A549 (cell line): ENCODE measurements around the gene EPS8. TPM values are rescaled to one million over a fixed set of nuclear protein-coding genes. Genes with fewer than 3 reads are reported as not detected.

ENCODE experiments used
- ATAC-seq, 2 experiments: fragments of 200-7000 bp in 1 of 2; fragments of >200 bp in 1 of 2; cut with Nextera tagmentation in 1 of 2; cut with Tn5 transposase in 1 of 2; 3 replicates each; pipeline versions ENCODE4 v1.8.0 to v1.9.1; 2018 to 2020; ENCODE audit warnings: mild to moderate bottlenecking in 1 of 2, moderate library complexity in 1 of 2
- CTCF ChIA-PET: fragments of 300-600 bp; sonication (Branson Sonifier 250); formaldehyde crosslinking; extraction: SDS; loops from one replicate; lab custom pipeline; 2021; ENCODE audit warnings: antibody characterized with exemption, inconsistent platforms; lab: Yijun Ruan, JAX
- POLR2A ChIA-PET: fragments of 350-600 bp; formaldehyde crosslinking; extraction: SDS; loops from one replicate; lab custom pipeline; 2021; ENCODE audit warnings: antibody characterized with exemption, inconsistent platforms; lab: Yijun Ruan, JAX
- DNase-seq, 2 experiments: peaks; one replicate each; pipeline versions ENCODE4 v3.0.0 to v3.0.0-alpha.2; 2011 to 2016; ENCODE audit warnings: low read depth in 1 of 2, low spot score in 1 of 2
- FAIRE-seq: peaks from 2 replicates; lab custom pipeline; 2011; peaks lifted over from hg19 to GRCh38; lab: Jason Lieb, UNC
- H3K27ac ChIP-seq, 2 experiments: fragments of >200 bp; sonication (Bioruptor Twin); formaldehyde crosslinking; 3 replicates each; pipeline ENCODE4 v1.5.1; 2016 to 2017
- H3K4me1 ChIP-seq: fragments of >200 bp; sonication (Bioruptor Twin); formaldehyde crosslinking; 3 replicates; pipeline ENCODE4 v1.6.1; 2016
- H3K4me2 ChIP-seq: fragments of >200 bp; sonication (Bioruptor Twin); formaldehyde crosslinking; 3 replicates; pipeline ENCODE4 v1.6.1; 2016
- H3K4me3 ChIP-seq: fragments of >200 bp; sonication (Bioruptor Twin); formaldehyde crosslinking; 3 replicates; pipeline ENCODE4 v1.5.1; 2016
- H3K9me3 ChIP-seq: fragments of >200 bp; sonication (Bioruptor Twin); formaldehyde crosslinking; 3 replicates; pipeline ENCODE4 v1.6.1; 2016
- BHLHE40 ChIP-seq: IDR thresholded peaks from 2 replicates; pipeline ENCODE4 v1.6.1; 2012; ENCODE audit warnings: low read depth, low read length, inconsistent platforms
- CEBPB ChIP-seq, 2 experiments: fragments of >200 bp in 1 of 2; sonication (Bioruptor Twin) in 1 of 2; formaldehyde crosslinking in 1 of 2; IDR thresholded peaks; 2 replicates each; pipeline ENCODE4 v1.6.1; 2012 to 2016
- CHD2 ChIP-seq: fragments of 150-350 bp; IDR thresholded peaks from 2 replicates; pipeline ENCODE4 v1.6.1; 2014; ENCODE audit warnings: low read length; ENCODE audit not compliant: partially characterized antibody
- CHD4 ChIP-seq: fragments of 200-600 bp; sonication (generic); IDR thresholded peaks from 2 replicates; pipeline ENCODE4 v1.6.1; 2016; ENCODE audit warnings: antibody characterized with exemption, mild to moderate bottlenecking, borderline replicate concordance
- EHMT2 ChIP-seq: fragments of 200-600 bp; sonication (generic); IDR thresholded peaks from 2 replicates; pipeline ENCODE4 v1.6.1; 2016; ENCODE audit warnings: antibody characterized with exemption, low read depth, mild to moderate bottlenecking, moderate library complexity
- FOSB ChIP-seq: fragments of 250-450 bp; sonication (Bioruptor Pico); IDR thresholded peaks from 2 replicates; pipeline ENCODE4 v1.5.0; 2020; ENCODE audit warnings: mild to moderate bottlenecking, moderate library complexity
- FOXS1 ChIP-seq: fragments of 250-450 bp; sonication (Bioruptor Pico); IDR thresholded peaks from 2 replicates; pipeline ENCODE4 v1.5.0; 2020; ENCODE audit warnings: mild to moderate bottlenecking, moderate library complexity
- GATA3 ChIP-seq: IDR thresholded peaks from 2 replicates; pipeline ENCODE4 v1.6.1; 2012; ENCODE audit warnings: borderline replicate concordance
- HDAC2 ChIP-seq: fragments of 200-600 bp; sonication (generic); IDR thresholded peaks from 2 replicates; pipeline ENCODE4 v1.6.1; 2016
- HOXB13 ChIP-seq: fragments of 250-450 bp; sonication (Bioruptor Pico); IDR thresholded peaks from 2 replicates; pipeline ENCODE4 v1.5.0; 2020; ENCODE audit warnings: low read depth, mild to moderate bottlenecking, moderate library complexity
- HOXB5 ChIP-seq: fragments of 250-450 bp; sonication (Bioruptor Pico); IDR thresholded peaks from 2 replicates; pipeline ENCODE4 v1.5.0; 2020; ENCODE audit warnings: mild to moderate bottlenecking, moderate library complexity
- KDM1A ChIP-seq: fragments of 200-600 bp; sonication (generic); IDR thresholded peaks from 2 replicates; pipeline ENCODE4 v1.6.1; 2016; ENCODE audit warnings: low read depth, mild to moderate bottlenecking
- MAFK ChIP-seq: fragments of 450-650 bp; IDR thresholded peaks from 2 replicates; pipeline ENCODE4 v1.6.1; 2014; ENCODE audit not compliant: partially characterized antibody
- MYC ChIP-seq: IDR thresholded peaks from 2 replicates; pipeline ENCODE4 v1.6.1; 2012; ENCODE audit warnings: mild to moderate bottlenecking, inconsistent platforms, low read length, improper control_type of control experiment, borderline replicate concordance
- NFE2L2 ChIP-seq: fragments of 150-350 bp; conservative IDR thresholded peaks from 2 replicates; pipeline ENCODE4 v1.6.1; 2014; ENCODE audit warnings: low read length
- NPAS2 ChIP-seq: fragments of 250-450 bp; sonication (Bioruptor Pico); IDR thresholded peaks from 2 replicates; pipeline ENCODE4 v1.8.0; 2022; ENCODE audit warnings: mild to moderate bottlenecking, moderate library complexity, borderline replicate concordance
- POLR2A ChIP-seq: IDR thresholded peaks from 2 replicates; pipeline ENCODE4 v1.6.1; 2012; ENCODE audit warnings: mild to moderate bottlenecking, low read length
- POLR2AphosphoS2 ChIP-seq: conservative IDR thresholded peaks from 2 replicates; pipeline ENCODE4 v1.6.1; 2012; ENCODE audit warnings: low read length, improper control_type of control experiment, inconsistent platforms
- RARB ChIP-seq: fragments of 250-450 bp; sonication (Bioruptor Pico); IDR thresholded peaks from 2 replicates; pipeline ENCODE4 v1.8.0; 2021; ENCODE audit warnings: mild to moderate bottlenecking, moderate library complexity
- RCOR1 ChIP-seq: fragments of 150-350 bp; IDR thresholded peaks from 2 replicates; pipeline ENCODE4 v1.6.1; 2014; ENCODE audit warnings: antibody characterized with exemption, low read length, low read depth
- RNF2 ChIP-seq: fragments of 200-600 bp; sonication (generic); IDR thresholded peaks from 2 replicates; pipeline ENCODE4 v1.6.1; 2016; ENCODE audit warnings: low read depth, mild to moderate bottlenecking, antibody characterized with exemption, moderate library complexity, borderline replicate concordance
- SMC3 ChIP-seq: fragments of >200 bp; sonication (Bioruptor Twin); formaldehyde crosslinking; IDR thresholded peaks from 3 replicates; pipeline ENCODE4 v1.6.1; 2018; ENCODE audit warnings: inconsistent platforms
- ZFP36 ChIP-seq: fragments of 450-650 bp; IDR thresholded peaks from 2 replicates; pipeline ENCODE4 v1.6.1; 2014; ENCODE audit warnings: borderline replicate concordance; ENCODE audit not compliant: partially characterized antibody
- ZNF302 ChIP-seq: fragments of 250-450 bp; sonication (Bioruptor Pico); IDR thresholded peaks from 2 replicates; pipeline ENCODE4 v1.9.0; 2021; ENCODE audit warnings: inconsistent platforms, mild to moderate bottlenecking, moderate library complexity
- ZSCAN20 ChIP-seq: fragments of 250-450 bp; sonication (Bioruptor Pico); IDR thresholded peaks from 2 replicates; pipeline ENCODE4 v1.8.0; 2022; ENCODE audit warnings: mild to moderate bottlenecking, moderate library complexity
- WGBS: methylation state at CpG from one replicate; pipeline ENCODE4 v1.1.6; 2017; ENCODE audit errors: missing lambda C conversion rate; 5-methylcytosine and 5-hydroxymethylcytosine counted together
- polyA plus RNA-seq, 4 experiments: library from polyadenylated mRNA; depleted of rRNA in 3 of 4; stranded (reverse); fragments of >200 nt; fragmentation: RNase III in 1 of 4; extraction: RNeasy Plus Mini Kit Qiagen cat#74134 plus additional on column Dnase treatment in 1 of 4; gene quantifications; 2 replicates in 3 of 4; 3 replicates in 1 of 4; pipeline ENCODE4 v1.2.3, GENCODE V29; 2011 to 2017
- TF ChIP-seq, protein P1 (sequence below): fragments of >200 bp; sonication (Bioruptor Twin); formaldehyde crosslinking; IDR thresholded peaks from 2 replicates; pipeline ENCODE4 v1.6.1; 2016
- TF ChIP-seq, protein P2 (sequence below): IDR thresholded peaks from 2 replicates; pipeline ENCODE4 v1.6.1; 2012; ENCODE audit warnings: low read depth, borderline replicate concordance
- TF ChIP-seq, protein P3 (sequence below): IDR thresholded peaks from 2 replicates; pipeline ENCODE4 v1.6.1; 2012
- TF ChIP-seq, protein P4 (sequence below): fragments of 250-450 bp; sonication (Bioruptor Pico); IDR thresholded peaks from 2 replicates; pipeline ENCODE4 v1.5.0; 2021; ENCODE audit warnings: mild to moderate bottlenecking, moderate library complexity, borderline replicate concordance
- TF ChIP-seq, protein P5 (sequence below): fragments of 450-650 bp; IDR thresholded peaks from 2 replicates; pipeline ENCODE4 v1.6.1; 2014; ENCODE audit warnings: antibody characterized with exemption
- TF ChIP-seq, protein P6 (sequence below): fragments of 250-450 bp; sonication (Bioruptor Pico); IDR thresholded peaks from 2 replicates; pipeline ENCODE4 v1.5.0; 2020; ENCODE audit warnings: low read depth, mild to moderate bottlenecking, moderate library complexity

The EPS8 gene
- polyA plus RNA-seq, 2 of the 4 experiments (the other 2 are of a cell fraction), result 25.1 to 101 TPM

DNA sequence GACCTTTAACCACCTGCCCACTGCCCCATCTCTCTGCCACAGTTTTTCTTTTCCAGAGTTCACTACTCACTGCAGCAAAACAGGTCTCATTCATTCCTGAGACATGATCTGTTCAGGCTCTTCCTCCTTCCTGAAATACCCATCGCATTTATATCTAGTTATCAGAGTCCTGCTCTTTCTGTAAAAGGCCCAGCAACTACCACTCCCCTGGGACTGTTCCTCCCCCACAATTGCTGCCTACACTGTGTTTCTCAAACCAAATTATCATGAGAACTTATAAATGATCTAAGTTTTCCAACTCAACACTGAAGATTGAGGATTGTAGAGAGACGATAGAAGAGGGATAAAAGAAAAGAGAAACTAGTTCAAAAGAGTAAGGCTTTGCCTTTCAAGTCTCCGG, 40.8 kb upstream of the EPS8 start:
- FAIRE-seq (peak; percentile 28), ATAC-seq (peak in 1 of 2 experiments; percentile 25; a peak in 1 of 6 replicates)
- Histone ChIP-seq H3K9me3 (no peaks in the 10 kb centered on the region), H3K4me1 (peaks cover 12% of the 10 kb centered on the region; the same call in 2 of the 3 replicates), H3K27ac (no peak overlapping the region; a peak in 1 of 6 replicates)
- TF ChIP-seq HDAC2 (no peak), EHMT2 (no peak), ZSCAN20 (no peak), MYC (no peak), MAFK (no peak), CHD4 (no peak), NFE2L2 (no peak), SMC3 (no peak), BHLHE40 (no peak), NPAS2 (CRISPR knock-in tag) (no peak), HOXB5 (no peak), POLR2AphosphoS2 (no peak), FOSB (CRISPR knock-in tag) (no peak)
- TF ChIP-seq, protein P1, sequence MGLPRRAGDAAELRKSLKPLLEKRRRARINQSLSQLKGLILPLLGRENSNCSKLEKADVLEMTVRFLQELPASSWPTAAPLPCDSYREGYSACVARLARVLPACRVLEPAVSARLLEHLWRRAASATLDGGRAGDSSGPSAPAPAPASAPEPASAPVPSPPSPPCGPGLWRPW, result no peak
- TF ChIP-seq, protein P2, sequence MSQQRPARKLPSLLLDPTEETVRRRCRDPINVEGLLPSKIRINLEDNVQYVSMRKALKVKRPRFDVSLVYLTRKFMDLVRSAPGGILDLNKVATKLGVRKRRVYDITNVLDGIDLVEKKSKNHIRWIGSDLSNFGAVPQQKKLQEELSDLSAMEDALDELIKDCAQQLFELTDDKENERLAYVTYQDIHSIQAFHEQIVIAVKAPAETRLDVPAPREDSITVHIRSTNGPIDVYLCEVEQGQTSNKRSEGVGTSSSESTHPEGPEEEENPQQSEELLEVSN, result no peak
- TF ChIP-seq, protein P3, sequence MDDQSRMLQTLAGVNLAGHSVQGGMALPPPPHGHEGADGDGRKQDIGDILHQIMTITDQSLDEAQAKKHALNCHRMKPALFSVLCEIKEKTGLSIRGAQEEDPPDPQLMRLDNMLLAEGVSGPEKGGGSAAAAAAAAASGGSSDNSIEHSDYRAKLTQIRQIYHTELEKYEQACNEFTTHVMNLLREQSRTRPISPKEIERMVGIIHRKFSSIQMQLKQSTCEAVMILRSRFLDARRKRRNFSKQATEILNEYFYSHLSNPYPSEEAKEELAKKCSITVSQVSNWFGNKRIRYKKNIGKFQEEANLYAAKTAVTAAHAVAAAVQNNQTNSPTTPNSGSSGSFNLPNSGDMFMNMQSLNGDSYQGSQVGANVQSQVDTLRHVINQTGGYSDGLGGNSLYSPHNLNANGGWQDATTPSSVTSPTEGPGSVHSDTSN, result no peak
- TF ChIP-seq, all 56 proteins: peak for 0
- 64% methylated on average over 3 of the region's 3 CpGs for WGBS
- DNase-seq, result no peak
- peak overlapping the region; percentile 26; the same call in 2 of the 3 replicates for H3K4me2 ChIP-seq
- CTCF ChIA-PET, result interaction anchor here (1.3 kb wide), 1 partner anchor 26 kb away, joined by 3 read pairs; no protein-coding TSS in a partner anchor
- POLR2A ChIA-PET, result no interaction called here
- H3K4me3 ChIP-seq, result no peak overlapping the region

DNA sequence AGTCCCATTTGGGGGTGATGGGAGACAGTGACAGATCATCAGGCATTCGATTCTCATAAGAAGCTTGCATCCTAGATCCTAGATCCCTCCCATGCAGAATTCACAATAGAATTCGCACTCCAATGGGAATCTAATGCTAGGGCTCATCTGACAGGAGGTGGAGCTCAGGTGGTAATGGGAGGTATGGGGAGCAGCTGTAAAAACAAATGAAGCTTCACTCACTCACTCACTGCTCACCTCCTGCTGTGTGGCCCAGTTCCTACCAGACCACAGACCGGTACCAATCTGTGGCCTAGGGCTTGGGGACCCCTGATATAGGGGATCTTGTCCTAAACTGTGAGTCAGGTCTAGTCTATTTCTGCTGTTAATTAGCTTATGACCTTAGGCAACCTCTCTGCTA, 40.1 kb upstream of the EPS8 start:
- 82% methylated on average over 3 of the region's 3 CpGs for WGBS
- no peak overlapping the region for H3K27ac ChIP-seq

More for the DNA sequence above, 40.1 kb upstream of the EPS8 start:
- ATAC-seq (no peak), DNase-seq (no peak), FAIRE-seq (no peak)
- Histone ChIP-seq H3K4me2 (no peak overlapping the region), H3K4me3 (no peak overlapping the region), H3K9me3 (no peaks in the 10 kb centered on the region), H3K4me1 (peaks cover 12% of the 10 kb centered on the region; the same call in 2 of the 3 replicates)
- ChIA-PET POLR2A (no interaction called here), CTCF (interaction anchor here (0.8 to 1.4 kb wide), 5 partner anchors 9 to 242 kb away, joined by 3 to 4 read pairs (median 3); no protein-coding TSS in a partner anchor)
- no peak for TF ChIP-seq RCOR1
- no peak for TF ChIP-seq RARB (CRISPR knock-in tag)
- TF ChIP-seq ZSCAN20, result no peak
- TF ChIP-seq HOXB13 (CRISPR knock-in tag), result no peak
- TF ChIP-seq CEBPB (IDR thresholded peaks at IDR 0.05), result no peak
- no peak for TF ChIP-seq GATA3
- TF ChIP-seq, protein P4, sequence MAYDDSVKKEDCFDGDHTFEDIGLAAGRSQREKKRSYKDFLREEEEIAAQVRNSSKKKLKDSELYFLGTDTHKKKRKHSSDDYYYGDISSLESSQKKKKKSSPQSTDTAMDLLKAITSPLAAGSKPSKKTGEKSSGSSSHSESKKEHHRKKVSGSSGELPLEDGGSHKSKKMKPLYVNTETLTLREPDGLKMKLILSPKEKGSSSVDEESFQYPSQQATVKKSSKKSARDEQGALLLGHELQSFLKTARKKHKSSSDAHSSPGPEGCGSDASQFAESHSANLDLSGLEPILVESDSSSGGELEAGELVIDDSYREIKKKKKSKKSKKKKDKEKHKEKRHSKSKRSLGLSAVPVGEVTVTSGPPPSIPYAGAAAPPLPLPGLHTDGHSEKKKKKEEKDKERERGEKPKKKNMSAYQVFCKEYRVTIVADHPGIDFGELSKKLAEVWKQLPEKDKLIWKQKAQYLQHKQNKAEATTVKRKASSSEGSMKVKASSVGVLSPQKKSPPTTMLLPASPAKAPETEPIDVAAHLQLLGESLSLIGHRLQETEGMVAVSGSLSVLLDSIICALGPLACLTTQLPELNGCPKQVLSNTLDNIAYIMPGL, result no peak
- no peak for TF ChIP-seq KDM1A
- no peak for TF ChIP-seq ZNF302 (CRISPR knock-in tag)
- TF ChIP-seq, protein P5, sequence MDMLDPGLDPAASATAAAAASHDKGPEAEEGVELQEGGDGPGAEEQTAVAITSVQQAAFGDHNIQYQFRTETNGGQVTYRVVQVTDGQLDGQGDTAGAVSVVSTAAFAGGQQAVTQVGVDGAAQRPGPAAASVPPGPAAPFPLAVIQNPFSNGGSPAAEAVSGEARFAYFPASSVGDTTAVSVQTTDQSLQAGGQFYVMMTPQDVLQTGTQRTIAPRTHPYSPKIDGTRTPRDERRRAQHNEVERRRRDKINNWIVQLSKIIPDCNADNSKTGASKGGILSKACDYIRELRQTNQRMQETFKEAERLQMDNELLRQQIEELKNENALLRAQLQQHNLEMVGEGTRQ, result no peak
- TF ChIP-seq ZFP36, result no peak
- TF ChIP-seq CHD2, result no peak
- TF ChIP-seq, protein P6, sequence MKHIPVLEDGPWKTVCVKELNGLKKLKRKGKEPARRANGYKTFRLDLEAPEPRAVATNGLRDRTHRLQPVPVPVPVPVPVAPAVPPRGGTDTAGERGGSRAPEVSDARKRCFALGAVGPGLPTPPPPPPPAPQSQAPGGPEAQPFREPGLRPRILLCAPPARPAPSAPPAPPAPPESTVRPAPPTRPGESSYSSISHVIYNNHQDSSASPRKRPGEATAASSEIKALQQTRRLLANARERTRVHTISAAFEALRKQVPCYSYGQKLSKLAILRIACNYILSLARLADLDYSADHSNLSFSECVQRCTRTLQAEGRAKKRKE (CRISPR knock-in tag), result no peak
- no peak for TF ChIP-seq RNF2
- no peak for TF ChIP-seq POLR2A
- TF ChIP-seq FOXS1 (CRISPR knock-in tag), result no peak
